K562 (cell line): ENCODE measurements around the gene RPS8. TPM values are rescaled to one million over a fixed set of nuclear protein-coding genes. Genes with fewer than 3 reads are reported as not detected.
A peak's percentile ranks its signal among the peaks of the same experiment; 100 is the strongest.

Source experiments
- DNMT1 ChIP-seq: fragments of 450-650 bp; IDR thresholded peaks from 2 replicates; pipeline ENCODE4 v1.6.1; 2016; ENCODE audit warnings: antibody characterized with exemption, mild to moderate bottlenecking
- FOXJ3 ChIP-seq: sonication (generic); formaldehyde crosslinking; IDR thresholded peaks from 2 replicates; pipeline ENCODE4 v1.4.0; 2020; ENCODE audit warnings: mild to moderate bottlenecking, missing genetic modification reagents
- GABPA ChIP-seq: fragments of 200-800 bp; sonication (Bioruptor generic); conservative IDR thresholded peaks from 2 replicates; pipeline ENCODE4 v1.6.1; 2016; ENCODE audit warnings: low read depth, missing genetic modification characterization, missing compliant biosample characterization
- HDAC6 ChIP-seq: IDR thresholded peaks from 2 replicates; pipeline ENCODE4 v1.6.1; 2012; ENCODE audit warnings: low read depth, mild to moderate bottlenecking, control low read depth, inconsistent platforms, low read length, moderate library complexity
- NR3C1 ChIP-seq: sonication (generic); formaldehyde crosslinking; IDR thresholded peaks from 2 replicates; pipeline ENCODE4 v1.8.1; 2022; ENCODE audit warnings: missing genetic modification reagents
- PTBP1 ChIP-seq: fragments of 200-400 bp; formaldehyde crosslinking; IDR thresholded peaks from 2 replicates; pipeline ENCODE4 v1.6.1; 2017; ENCODE audit warnings: low read depth, low read length
- SMAD3 ChIP-seq: fragments of 450-650 bp; formaldehyde crosslinking; conservative IDR thresholded peaks from 2 replicates; pipeline ENCODE4 v1.4.0; 2020; ENCODE audit warnings: mild to moderate bottlenecking
- THAP12 ChIP-seq: fragments of 250-450 bp; sonication (Bioruptor Pico); IDR thresholded peaks from 2 replicates; pipeline ENCODE4 v1.9.0; 2021; ENCODE audit warnings: mild to moderate bottlenecking, inconsistent platforms
- U2AF1 ChIP-seq: fragments of 200-400 bp; formaldehyde crosslinking; optimal IDR thresholded peaks from 2 replicates; pipeline ENCODE3; 2017; ENCODE audit warnings: mild to moderate bottlenecking, low read depth, low read length, moderate library complexity
- ZBTB40 ChIP-seq, 2 experiments: fragments of 450-650 bp in 1 of 2; sonication (generic) in 1 of 2; formaldehyde crosslinking in 1 of 2; IDR thresholded peaks; 2 replicates each; pipeline versions ENCODE4 v1.7.1 to v1.9.0; 2016 to 2022; ENCODE audit warnings: inconsistent platforms in 1 of 2, mild to moderate bottlenecking in 1 of 2, missing genetic modification reagents in 1 of 2
- ZNF253 ChIP-seq: fragments of 250-450 bp; sonication (Bioruptor Pico); conservative IDR thresholded peaks from 2 replicates; pipeline ENCODE4 v1.6.1; 2021; ENCODE audit warnings: mild to moderate bottlenecking
- ZNF436 ChIP-seq: fragments of 250-450, 450-650 bp; sonication (Bioruptor Pico); formaldehyde crosslinking; IDR thresholded peaks from 2 replicates; pipeline ENCODE4 v1.7.0; 2020; ENCODE audit warnings: mild to moderate bottlenecking
- ZNF449 ChIP-seq: fragments of 250-450 bp; sonication (Bioruptor Pico); IDR thresholded peaks from 2 replicates; pipeline ENCODE4 v1.8.0; 2022; ENCODE audit warnings: moderate library complexity, mild to moderate bottlenecking, inconsistent platforms
- ZNF551 ChIP-seq: fragments of 250-450 bp; sonication (Bioruptor Pico); IDR thresholded peaks from 2 replicates; pipeline ENCODE4 v1.5.0; 2021; ENCODE audit warnings: mild to moderate bottlenecking, moderate library complexity
- polyA plus RNA-seq, 8 experiments: library from polyadenylated mRNA; depleted of rRNA in 4 of 8; stranded (reverse) in 5 of 8; unstranded in 3 of 8; fragments of >200 nt; fragmentation: Nextera tagmentation in 2 of 8; fragmentation: Illumina TruSeq in 1 of 8; extraction: Ambion mirVana in 2 of 8; extraction: Trizol in 1 of 8; gene quantifications; 2 replicates each; pipeline versions ENCODE4 v1.2.1 to v1.2.3, GENCODE V29; 2011 to 2014; ENCODE audit warnings: inconsistent platforms in 1 of 8, missing spikeins in 1 of 8
- total RNA-seq, 7 experiments: library from RNA; depleted of rRNA in 6 of 7; stranded (reverse); fragments of >200 nt in 6 of 7; fragmentation: Illumina TruSeq in 2 of 7; extraction: Trizol in 2 of 7; gene quantifications; 2 replicates each; pipeline versions ENCODE4 v1.2.1 to v1.2.3, GENCODE V29; 2011 to 2021; ENCODE audit warnings: low replicate concordance in 1 of 7

RPS8 gene
- total and polyA plus RNA-seq, 9 of the 15 experiments (the other 6 are each of a cell fraction or from before 2014, with no cell fraction given): 2,431 to 4,168 (median 3,109) TPM

GRCh38 chr1:44808063-44808937, 33.0 kb downstream of the RPS8 start, which contains the start of gene BTBD19 (continued):
- TF ChIP-seq THAP12 (CRISPR knock-in tag) (no peak), ZNF551 (CRISPR knock-in tag) (no peak), DNMT1 (no peak), GABPA (tag) (no peak), ZNF436 (CRISPR knock-in tag) (no peak), U2AF1 (no peak), ZNF253 (no peak; the same call in 1 of the 2 replicates), ZBTB40 (IDR thresholded peaks at IDR 0.05) (no peak), ZBTB40 (CRISPR knock-in tag; IDR thresholded peaks at IDR 0.05) (no peak), FOXJ3 (CRISPR knock-in tag) (no peak), HDAC6 (0 out of 2 replicates have a peak, but pooled peaks have one; percentile 30), NR3C1 (no peak), ZNF449 (CRISPR knock-in tag) (0 out of 2 replicates have a peak, but pooled peaks have one; percentile 51), SMAD3 (CRISPR knock-in tag) (0 out of 2 replicates have a peak, but pooled peaks have one; percentile 25), PTBP1 (no peak)
